ENCODE measurements around the gene GPR158.

Gene GPR158

DNA sequence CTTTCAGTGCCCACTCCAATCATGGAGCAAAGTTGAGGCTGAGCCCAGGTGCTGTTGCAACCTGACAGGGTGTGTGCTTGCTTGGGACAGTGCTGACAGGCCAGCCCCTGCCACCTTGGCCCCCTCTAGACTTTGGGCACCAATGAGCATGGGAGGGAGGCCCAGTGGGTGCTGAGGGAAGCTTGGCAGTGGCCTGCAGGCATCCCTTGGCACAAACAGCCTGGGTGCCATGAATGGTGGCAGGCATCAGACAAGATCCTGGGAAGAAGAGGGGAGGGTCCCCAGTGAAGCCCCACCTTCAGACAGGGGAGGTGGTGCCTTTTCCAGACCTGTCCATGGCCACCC, 214.0 kb downstream of the GPR158 start:
- Mint-ChIP-seq H3K9me3 (peaks cover 12 to 24% of the 10 kb centered on the region in 2 donors), H3K27ac (no peak overlapping the region)

DNA sequence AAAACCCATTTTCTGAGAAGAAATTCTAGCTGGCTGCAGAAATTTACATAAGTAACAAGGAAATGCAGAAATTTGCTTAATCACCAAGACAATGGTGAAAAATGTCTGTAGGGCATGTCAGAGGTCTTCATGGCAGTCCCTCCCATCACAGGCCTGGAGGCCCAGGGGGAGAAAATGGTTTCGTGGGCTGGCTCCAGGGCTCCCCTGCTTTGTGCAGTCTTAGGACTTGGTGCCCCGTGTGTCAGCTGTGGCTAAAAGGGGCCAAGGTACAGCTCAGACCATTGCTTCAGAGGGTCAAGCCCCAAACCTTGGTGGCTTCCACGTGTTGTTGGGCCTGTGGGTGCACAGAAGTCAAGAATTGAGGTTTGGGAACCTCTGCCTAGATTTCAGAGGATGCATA, 215.9 kb downstream of the GPR158 start:
- ATAC-seq (no peak), DNase-seq (no peak)
- no peak overlapping the region for H3K4me3 Mint-ChIP-seq
- no peak overlapping the region for H3K27ac Mint-ChIP-seq
- peaks cover 15 to 24% of the 10 kb centered on the region in 2 donors for H3K9me3 Mint-ChIP-seq
- no peaks in the 10 kb centered on the region for H3K4me1 Mint-ChIP-seq
- H3K27me3 Mint-ChIP-seq: no peaks in the 10 kb centered on the region

More for the DNA sequence above, 214.0 kb downstream of the GPR158 start:
- Mint-ChIP-seq H3K27me3 (no peaks in the 10 kb centered on the region), H3K4me3 (no peak overlapping the region), H3K4me1 (no peaks in the 10 kb centered on the region)
- no peak for ATAC-seq
- DNase-seq: no peak

DNA sequence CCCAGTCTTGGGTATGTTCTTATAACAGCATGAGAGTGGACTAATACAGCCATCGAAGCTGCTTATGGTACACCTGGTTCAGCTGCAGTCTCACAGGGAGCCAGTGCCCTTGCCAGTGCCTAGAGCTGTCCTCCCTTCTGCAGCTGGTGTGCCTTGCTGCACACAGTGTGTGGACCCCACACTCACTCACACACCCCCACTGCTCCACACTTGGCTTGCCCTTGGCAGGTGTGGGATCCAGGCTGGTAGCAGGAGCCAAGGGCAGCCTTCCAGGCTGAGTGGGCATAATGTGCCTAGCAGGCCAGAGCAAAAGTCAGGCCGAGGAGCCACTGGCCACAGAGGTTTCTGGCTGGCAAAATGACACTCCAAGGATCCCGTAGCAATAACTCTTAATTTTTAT, 217.3 kb downstream of the GPR158 start:
- no peak overlapping the region for H3K27ac Mint-ChIP-seq
- no peaks in the 10 kb centered on the region for H3K27me3 Mint-ChIP-seq
- no peak overlapping the region for H3K4me3 Mint-ChIP-seq
- no peak for DNase-seq
- H3K9me3 Mint-ChIP-seq: peaks cover 15 to 24% of the 10 kb centered on the region in 2 donors
- no peaks in the 10 kb centered on the region for H3K4me1 Mint-ChIP-seq
- no peak for ATAC-seq

DNA sequence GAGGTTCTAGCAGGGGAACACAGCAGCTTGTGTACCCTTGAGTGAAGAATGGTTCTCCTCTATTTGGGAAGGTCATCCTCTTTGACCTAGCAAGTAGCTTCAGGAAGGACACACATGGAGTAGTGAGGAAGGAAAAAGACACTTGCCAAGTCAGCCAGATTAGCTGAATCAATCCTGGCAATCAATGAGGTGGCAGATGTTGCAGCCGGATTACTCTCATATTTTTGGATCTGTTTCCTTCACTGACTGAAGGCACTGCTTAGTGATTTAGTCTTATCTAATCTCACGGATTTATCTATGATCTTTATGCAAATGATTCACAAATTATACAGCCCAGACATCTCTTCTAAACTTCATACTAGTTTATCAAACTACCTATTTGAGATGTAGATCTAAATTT, 218.8 kb downstream of the GPR158 start:
- Mint-ChIP-seq H3K9me3 (peaks cover 15 to 24% of the 10 kb centered on the region in 2 donors), H3K27me3 (no peaks in the 10 kb centered on the region), H3K4me3 (no peak overlapping the region), H3K27ac (no peak overlapping the region), H3K4me1 (no peaks in the 10 kb centered on the region)
- DNase-seq (no peak), ATAC-seq (no peak)

DNA sequence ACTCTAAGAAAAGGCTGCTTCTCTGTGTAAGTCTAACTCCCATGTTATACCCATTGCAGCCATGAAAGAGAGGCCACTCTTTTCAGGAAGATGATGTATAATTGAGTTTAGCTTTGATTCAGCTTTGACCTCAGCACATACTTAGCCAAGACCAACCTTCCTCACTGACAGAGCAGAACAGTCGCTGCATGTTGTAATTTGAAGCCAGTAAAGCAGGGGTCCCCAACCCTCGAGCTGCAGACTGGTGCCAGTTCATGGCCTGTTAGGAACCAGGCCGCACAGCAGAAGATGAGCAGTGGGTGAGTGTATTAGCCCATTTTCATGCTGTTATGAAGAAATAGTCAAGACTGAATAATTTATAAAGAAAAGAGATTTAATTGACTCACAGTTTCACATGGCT, 223.9 kb downstream of the GPR158 start:
- H3K4me3 Mint-ChIP-seq: no peak overlapping the region
- no peak overlapping the region for H3K27ac Mint-ChIP-seq
- DNase-seq (no peak), ATAC-seq (no peak)
- H3K9me3 Mint-ChIP-seq: peaks cover under 1 to 4% of the 10 kb centered on the region in 2 donors
- H3K27me3 Mint-ChIP-seq: no peaks in the 10 kb centered on the region
- H3K4me1 Mint-ChIP-seq: no peaks in the 10 kb centered on the region

DNA sequence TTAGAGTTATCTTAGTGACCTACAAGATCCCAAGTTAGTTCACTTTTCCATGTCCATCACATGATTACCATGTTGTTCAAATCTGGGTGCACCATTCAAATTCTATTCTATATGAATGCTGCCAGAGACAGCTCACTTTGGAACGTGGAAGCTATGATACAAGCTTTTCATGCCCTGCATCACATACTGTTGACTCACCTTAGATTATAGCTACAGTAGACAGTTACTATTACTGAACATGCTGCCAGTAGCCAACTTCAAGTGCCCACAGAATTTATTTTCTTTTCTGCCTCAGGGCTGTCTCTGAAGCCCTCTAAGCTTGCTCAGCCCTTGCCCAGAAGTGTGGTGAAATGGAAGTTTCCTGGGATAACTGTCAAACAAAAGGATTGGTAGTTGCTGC, 231.1 kb downstream of the GPR158 start:
- no peaks in the 10 kb centered on the region for H3K27me3 Mint-ChIP-seq
- no peaks in the 10 kb centered on the region for H3K4me1 Mint-ChIP-seq
- no peak overlapping the region for H3K27ac Mint-ChIP-seq
- peaks cover 5 to 7% of the 10 kb centered on the region in 2 donors for H3K9me3 Mint-ChIP-seq
- no peak for DNase-seq
- ATAC-seq: no peak
- H3K4me3 Mint-ChIP-seq: no peak overlapping the region

DNA sequence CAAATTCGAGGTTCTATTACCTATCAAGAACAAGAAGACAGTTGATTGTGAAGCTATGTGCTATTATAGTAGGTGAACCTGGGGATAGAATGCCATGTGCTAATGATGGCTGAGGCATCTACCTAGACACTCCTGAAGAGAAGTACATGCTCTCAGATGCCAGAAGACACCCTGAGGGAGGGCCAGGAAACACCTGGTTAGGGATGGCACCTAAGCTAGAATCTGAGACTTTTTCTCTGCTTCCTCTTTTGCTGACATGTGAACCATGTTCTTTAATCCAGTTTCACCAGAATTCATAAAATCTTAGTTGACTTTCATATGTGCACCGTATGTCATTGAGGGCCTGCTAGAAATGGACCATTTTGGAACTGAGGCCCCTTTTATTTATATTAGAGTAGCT, 242.8 kb downstream of the GPR158 start:
- Mint-ChIP-seq H3K4me3 (no peak overlapping the region), H3K27ac (no peak overlapping the region), H3K4me1 (no peaks in the 10 kb centered on the region), H3K9me3 (peaks cover 0 to 11% of the 10 kb centered on the region in 2 donors), H3K27me3 (no peaks in the 10 kb centered on the region)
- ATAC-seq (no peak), DNase-seq (no peak)

DNA sequence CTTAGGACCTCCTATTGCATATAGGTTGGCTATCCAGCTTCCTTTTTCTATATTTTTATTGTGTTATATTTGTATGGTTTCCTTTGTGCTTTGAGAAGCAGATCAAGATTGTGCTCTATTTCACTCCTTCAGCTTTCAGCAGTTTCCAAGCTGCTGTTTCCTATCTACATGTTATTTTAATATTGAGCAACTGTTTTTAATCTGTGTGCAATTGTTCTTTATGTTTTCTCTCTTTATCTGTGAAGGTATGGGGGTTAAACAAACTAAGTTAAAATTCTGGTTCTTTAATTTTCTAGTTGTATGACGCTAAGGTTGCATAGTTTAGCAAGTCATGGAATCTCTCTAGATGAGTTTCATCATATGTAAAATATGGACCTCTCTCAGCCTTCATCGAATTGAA, 251.0 kb downstream of the GPR158 start:
- peaks cover 0 to 18% of the 10 kb centered on the region in 2 donors for H3K9me3 Mint-ChIP-seq
- H3K4me1 Mint-ChIP-seq: no peaks in the 10 kb centered on the region
- DNase-seq (no peak), ATAC-seq (no peak)
- no peaks in the 10 kb centered on the region for H3K27me3 Mint-ChIP-seq
- H3K4me3 Mint-ChIP-seq: no peak overlapping the region
- no peak overlapping the region for H3K27ac Mint-ChIP-seq

DNA sequence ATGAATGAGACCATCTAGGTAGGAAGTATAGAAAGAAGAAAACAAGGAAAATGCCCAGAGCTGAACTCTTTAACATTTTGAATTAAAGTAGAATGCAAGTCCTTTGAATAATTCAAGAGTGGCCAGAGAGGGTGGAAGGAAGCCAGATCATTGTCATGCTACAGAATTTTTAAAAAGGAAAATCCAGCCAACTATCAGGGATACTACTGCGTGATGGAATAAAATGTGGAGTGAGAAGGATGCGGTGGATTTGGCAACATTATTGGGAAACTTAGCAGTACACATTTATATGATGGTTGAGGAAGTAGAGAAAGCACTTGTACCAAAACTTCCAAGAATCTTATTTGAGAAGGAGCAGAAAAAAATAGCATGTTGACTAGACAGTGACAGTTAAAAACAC, 261.6 kb downstream of the GPR158 start:
- Mint-ChIP-seq H3K27me3 (no peaks in the 10 kb centered on the region), H3K9me3 (peaks cover 10 to 18% of the 10 kb centered on the region in 2 donors), H3K4me3 (no peak overlapping the region), H3K27ac (no peak overlapping the region), H3K4me1 (no peaks in the 10 kb centered on the region)
- no peak for ATAC-seq
- no peak for DNase-seq

DNA sequence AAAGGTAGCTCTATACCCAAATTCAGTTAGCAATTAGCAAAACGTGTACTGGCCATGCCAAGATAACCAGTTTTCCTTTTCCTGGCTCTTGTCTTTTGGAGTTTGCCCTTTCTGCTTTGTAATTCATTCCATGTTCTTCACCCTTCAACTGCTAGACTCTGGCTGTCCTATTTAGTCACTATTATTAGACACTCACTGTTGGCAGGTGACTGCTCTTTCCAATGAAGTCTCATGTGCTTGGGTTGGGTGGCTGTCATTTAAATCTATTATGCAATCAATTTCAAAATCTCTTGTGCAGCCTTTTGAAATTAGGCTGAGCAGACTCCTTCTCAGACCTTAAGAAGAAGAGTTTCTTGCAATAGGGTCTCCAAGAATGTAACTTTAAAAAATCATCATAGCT, 266.5 kb downstream of the GPR158 start:
- ATAC-seq (no peak), DNase-seq (no peak)
- Mint-ChIP-seq H3K4me1 (no peaks in the 10 kb centered on the region), H3K27ac (no peak overlapping the region), H3K9me3 (peaks cover 18 to 21% of the 10 kb centered on the region in 2 donors), H3K27me3 (no peaks in the 10 kb centered on the region), H3K4me3 (no peak overlapping the region)

DNA sequence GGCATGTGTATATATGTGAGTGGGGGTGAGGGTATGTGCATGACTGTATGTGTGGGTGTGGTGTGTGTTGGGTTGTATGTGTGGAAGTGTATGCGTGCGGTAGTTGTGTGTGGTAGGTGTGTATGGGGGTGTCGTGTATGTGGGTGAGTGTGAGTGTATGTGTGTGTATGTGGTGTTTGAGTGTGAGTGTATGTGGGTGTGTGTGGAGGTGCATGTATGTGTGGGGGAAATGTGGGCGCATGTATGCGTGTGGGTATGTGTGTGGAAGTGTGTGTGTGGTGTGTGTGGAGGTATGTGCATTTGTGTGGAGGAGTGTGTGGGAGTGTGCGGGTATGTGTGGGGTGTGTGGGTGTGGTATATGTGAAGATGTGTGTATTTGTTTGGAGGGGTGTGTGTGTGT, 269.5 kb downstream of the GPR158 start:
- H3K27ac Mint-ChIP-seq: no peak overlapping the region
- H3K4me3 Mint-ChIP-seq: no peak overlapping the region
- no peak for ATAC-seq
- no peaks in the 10 kb centered on the region for H3K4me1 Mint-ChIP-seq
- peaks cover 11 to 18% of the 10 kb centered on the region in 2 donors for H3K9me3 Mint-ChIP-seq
- no peak for DNase-seq
- H3K27me3 Mint-ChIP-seq: no peaks in the 10 kb centered on the region

DNA sequence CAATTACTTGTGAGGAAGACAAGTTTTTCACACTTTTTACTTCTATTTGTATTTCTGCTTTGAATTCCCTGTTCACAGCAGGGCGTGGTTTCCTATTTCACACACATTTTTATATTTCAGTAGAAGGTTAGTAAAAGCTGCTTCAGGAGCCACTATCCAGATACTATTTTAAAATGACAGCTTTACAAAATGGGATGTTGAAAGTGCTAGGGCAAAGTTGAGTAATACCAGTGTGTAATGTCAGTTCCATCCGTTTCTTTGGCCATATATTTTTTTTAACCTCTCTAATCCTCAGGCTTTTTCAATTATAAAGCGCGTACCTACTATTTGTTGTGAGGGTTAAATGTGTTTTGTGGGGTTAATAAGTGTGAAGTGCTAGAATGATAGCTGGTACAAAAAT, 276.6 kb downstream of the GPR158 start:
- H3K4me3 Mint-ChIP-seq: no peak overlapping the region
- peaks cover 0 to 24% of the 10 kb centered on the region in 2 donors for H3K9me3 Mint-ChIP-seq
- H3K27me3 Mint-ChIP-seq: no peaks in the 10 kb centered on the region
- no peak overlapping the region for H3K27ac Mint-ChIP-seq
- no peak for ATAC-seq
- H3K4me1 Mint-ChIP-seq: no peaks in the 10 kb centered on the region
- no peak for DNase-seq

DNA sequence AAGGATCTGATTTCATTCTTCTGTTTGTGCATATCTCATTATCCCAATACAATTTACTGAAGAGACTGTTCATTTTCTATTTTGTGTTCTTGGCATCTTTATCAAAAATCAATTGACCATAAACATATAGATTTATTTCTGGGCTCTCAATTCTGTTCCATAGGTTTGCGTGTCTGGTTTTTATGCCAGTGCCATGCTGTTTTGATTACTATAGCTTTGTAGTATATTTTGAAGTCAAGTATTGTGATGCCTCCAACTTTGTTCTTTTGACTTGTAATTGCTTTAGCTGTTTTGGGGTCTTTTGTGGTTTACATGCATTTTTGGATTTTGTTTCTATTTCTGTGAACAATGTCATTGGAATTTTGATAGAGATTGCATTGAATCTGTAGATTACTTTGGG, 278.8 kb downstream of the GPR158 start:
- Mint-ChIP-seq H3K9me3 (peaks cover 0 to 24% of the 10 kb centered on the region in 2 donors), H3K27me3 (no peaks in the 10 kb centered on the region), H3K4me3 (no peak overlapping the region), H3K27ac (no peak overlapping the region), H3K4me1 (no peaks in the 10 kb centered on the region)
- no peak for DNase-seq
- ATAC-seq: no peak

DNA sequence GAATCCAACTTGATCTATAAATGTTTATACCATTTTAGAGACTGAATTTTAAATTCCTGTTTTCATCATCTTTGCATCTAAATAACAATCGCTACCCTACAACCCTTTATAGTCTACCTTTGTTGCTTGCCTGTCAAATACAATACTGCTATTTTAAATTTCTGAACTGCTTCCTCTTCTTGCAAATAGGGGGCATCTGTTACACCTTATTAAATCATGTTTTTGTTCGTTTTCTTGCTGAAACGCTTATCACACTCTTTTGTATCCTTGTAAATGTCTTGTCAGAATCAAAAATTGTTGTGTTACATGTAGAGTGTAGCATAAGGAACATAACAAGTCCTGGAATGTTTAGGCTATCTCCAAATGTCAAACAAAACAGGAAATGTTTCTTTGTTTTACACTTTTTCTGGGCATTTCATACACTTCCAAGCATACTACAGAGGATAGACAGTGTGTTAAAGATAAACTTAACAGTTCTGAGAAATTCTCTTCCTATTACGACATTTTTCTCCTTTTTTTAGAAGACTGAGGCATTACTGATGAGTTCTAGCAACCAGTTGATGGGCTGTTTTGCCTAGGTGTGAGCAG, 281.3 kb downstream of the GPR158 start:
- Mint-ChIP-seq H3K9me3 (peaks cover 8 to 16% of the 10 kb centered on the region in 2 donors), H3K27me3 (no peaks in the 10 kb centered on the region), H3K4me1 (no peaks in the 10 kb centered on the region), H3K4me3 (no peak overlapping the region), H3K27ac (peak overlapping the region in 1 of 2 donors; percentile 9)
- DNase-seq (no peak), ATAC-seq (no peak)

DNA sequence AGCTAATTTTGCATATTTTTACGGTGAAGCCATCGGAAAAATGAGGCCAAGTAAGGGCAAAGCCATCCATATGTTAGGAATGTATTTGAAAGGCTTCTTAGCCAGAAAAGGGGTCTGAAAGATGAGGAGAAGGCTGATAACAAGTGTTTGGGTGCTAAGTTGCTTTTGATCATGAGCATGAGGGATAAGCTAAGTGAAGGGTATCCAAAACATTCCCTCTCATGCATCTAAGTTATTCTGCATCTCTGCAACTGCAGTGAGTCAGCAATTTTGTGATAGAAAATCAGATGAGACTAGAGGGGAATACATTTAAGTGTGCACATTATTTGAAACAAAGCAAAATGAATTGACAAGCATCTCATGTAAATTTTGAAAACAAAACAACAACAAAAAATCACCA, 282.8 kb downstream of the GPR158 start:
- no peak for ATAC-seq

DNA sequence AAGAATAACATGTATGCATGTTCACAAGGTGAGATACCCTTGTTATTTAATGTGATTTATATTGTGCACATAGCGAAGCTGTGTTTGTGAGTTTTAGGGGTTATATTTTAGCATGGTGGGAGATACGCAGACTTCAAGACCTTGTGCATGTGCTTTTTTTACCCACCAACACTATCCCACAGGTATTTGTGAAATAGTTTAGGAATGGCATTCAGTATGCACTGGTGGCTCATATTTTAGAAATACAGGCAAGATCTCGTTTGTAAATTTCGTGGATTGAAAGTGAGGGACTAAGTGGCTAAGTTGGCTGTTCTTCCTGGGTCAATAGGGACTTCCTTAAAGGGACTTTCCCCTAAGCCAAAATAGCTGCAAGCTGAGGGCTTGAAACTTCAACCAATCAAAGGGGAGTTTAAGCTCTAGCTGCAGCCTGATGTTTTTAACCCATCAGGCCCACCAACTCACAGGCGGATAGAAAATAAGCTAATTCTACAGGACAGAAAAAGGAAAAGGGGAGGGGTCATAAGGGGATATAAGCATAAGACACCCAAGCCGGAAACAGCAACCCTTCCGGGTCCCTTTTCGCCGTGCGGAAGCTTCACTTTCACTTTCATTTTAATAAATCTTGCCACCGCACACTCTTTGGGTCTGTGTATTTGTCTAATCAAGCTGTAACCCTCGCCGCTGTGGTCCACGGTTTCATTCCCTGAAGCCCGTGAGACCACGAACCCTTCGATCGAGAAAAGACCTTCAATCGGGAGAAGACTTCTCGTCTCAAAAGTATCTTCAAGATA, 291.0 kb downstream of the GPR158 start:
- DNase-seq: no peak
- no peak for ATAC-seq
- Mint-ChIP-seq H3K4me1 (no peaks in the 10 kb centered on the region), H3K9me3 (peaks cover 16 to 28% of the 10 kb centered on the region in 2 donors), H3K27me3 (no peaks in the 10 kb centered on the region), H3K4me3 (no peak overlapping the region), H3K27ac (no peak overlapping the region)

More for the DNA sequence above, 282.8 kb downstream of the GPR158 start:
- peaks cover 11 to 27% of the 10 kb centered on the region in 2 donors for H3K9me3 Mint-ChIP-seq
- H3K27ac Mint-ChIP-seq: no peak overlapping the region
- no peak overlapping the region for H3K4me3 Mint-ChIP-seq
- no peaks in the 10 kb centered on the region for H3K4me1 Mint-ChIP-seq
- DNase-seq: no peak
- no peaks in the 10 kb centered on the region for H3K27me3 Mint-ChIP-seq

DNA sequence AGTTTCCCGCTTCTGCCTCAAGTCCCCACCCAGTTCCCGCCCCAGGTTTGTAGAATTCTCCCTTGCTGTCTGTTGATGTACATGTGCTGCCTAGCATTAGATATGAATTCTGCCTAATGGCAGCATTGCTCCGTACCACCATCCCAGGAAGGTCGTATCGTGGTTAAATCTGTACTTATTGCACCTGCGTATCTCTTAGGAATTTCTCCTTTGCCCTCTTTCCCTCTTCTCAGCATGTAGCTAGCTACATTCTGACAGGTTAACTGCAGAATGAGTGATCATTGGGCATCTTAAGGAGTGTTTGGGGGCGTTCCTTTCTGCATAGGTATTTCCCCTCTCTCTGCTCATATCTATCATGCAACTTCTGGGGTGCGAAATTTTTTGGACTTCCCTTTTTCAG, 293.1 kb downstream of the GPR158 start:
- Mint-ChIP-seq H3K4me3 (no peak overlapping the region), H3K27ac (no peak overlapping the region), H3K9me3 (peaks cover 10 to 17% of the 10 kb centered on the region in 2 donors), H3K4me1 (no peaks in the 10 kb centered on the region), H3K27me3 (no peaks in the 10 kb centered on the region)
- ATAC-seq: no peak
- no peak for DNase-seq
